Activated naive CD4-positive, alpha-beta T cell treated with anti-CD3 and anti-CD28 coated beads for 36 hours (primary cell): ENCODE results near the gene PWWP2B. TPM values are rescaled to one million over a fixed set of nuclear protein-coding genes. Genes with fewer than 3 reads are reported as not detected.
"Not testable (repeated sequence)": the region's sequence is repeated elsewhere in the genome, so short reads cannot be mapped to it uniquely, and the experiment has no call there.

Experiments
- CTCF ChIA-PET: fragments of 350-600 bp; sonication (Branson Sonifier 250); formaldehyde crosslinking; loops from one replicate; lab custom pipeline; 2021; ENCODE audit warnings: antibody characterized with exemption; lab: Charles Lee
- DNase-seq: peaks from one replicate; pipeline ENCODE4 v3.0.0-alpha.2; 2020
- H3K27ac Mint-ChIP-seq: one replicate; pipeline ENCODE4 v1.8.0; 2021; ENCODE audit warnings: mild to moderate bottlenecking, mixed read lengths
- H3K27me3 Mint-ChIP-seq: one replicate; pipeline ENCODE4 v1.8.0; 2021; ENCODE audit warnings: low read depth, mixed read lengths
- H3K36me3 Mint-ChIP-seq: one replicate; pipeline ENCODE4 v1.8.0; 2021; ENCODE audit warnings: low read depth, mixed read lengths
- H3K4me1 Mint-ChIP-seq: one replicate; pipeline ENCODE4 v1.8.0; 2021; ENCODE audit warnings: low read depth, mixed read lengths
- H3K4me3 Mint-ChIP-seq: one replicate; pipeline ENCODE4 v1.8.0; 2021; ENCODE audit warnings: mild to moderate bottlenecking, moderate library complexity, mixed read lengths
- H3K9me3 Mint-ChIP-seq: one replicate; pipeline ENCODE4 v1.8.0; 2021; ENCODE audit warnings: mixed read lengths
- intact Hi-C: fragments of 100-400 bp; cut with micrococcal nuclease; formaldehyde crosslinking; loops from one replicate; pipeline ENCODE4 v1.15.1; 2023
- total RNA-seq, 2 experiments: library from RNA; stranded (reverse); gene quantifications; one replicate each; pipeline ENCODE4 v1.2.3, GENCODE V29; 2021

Gene PWWP2B
- total RNA-seq, result 1 to 10 TPM; 1.5 to 2.2 TPM

DNA sequence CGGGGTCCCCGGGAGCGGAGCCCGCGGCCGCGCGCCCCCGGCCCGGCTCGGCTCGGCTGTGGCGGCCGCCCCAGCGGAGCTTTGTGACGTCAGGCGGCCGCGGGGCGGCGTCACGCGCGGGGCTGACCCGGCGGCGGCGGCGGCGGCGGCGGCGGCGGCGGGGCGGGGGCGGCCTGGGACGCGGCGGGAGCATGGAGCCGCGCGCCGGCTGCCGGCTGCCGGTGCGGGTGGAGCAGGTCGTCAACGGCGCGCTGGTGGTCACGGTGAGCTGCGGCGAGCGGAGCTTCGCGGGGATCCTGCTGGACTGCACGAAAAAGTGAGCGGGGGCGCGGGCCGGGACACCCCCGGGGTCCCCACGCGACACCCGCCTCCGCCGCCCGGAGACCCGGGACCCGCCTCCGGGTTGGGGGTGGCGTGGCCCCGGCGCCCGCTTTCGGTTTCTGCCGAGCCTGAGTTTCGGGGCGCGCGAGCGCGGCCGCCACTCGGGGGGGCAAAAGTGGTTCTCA is at the start of gene PWWP2B:
PWWP2B (plus strand) TSS at position 165 of the 506 bp plus-strand sequence; CDS start at position 192, 27 bp downstream.
- Mint-ChIP-seq H3K9me3 (peaks cover 5% of the 10 kb centered on the region), H3K4me1 (peaks cover 13% of the 10 kb centered on the region), H3K27ac (peak within 1 kb of the TSS; percentile 46), H3K27me3 (no peaks in the 10 kb centered on the region), H3K4me3 (peak within 1 kb of the TSS; percentile 78), H3K36me3 (no peaks in the 10 kb centered on the region)
- DNase-seq, result peak; percentile 53
- intact Hi-C loops, result loop anchor here (1.0 to 5.0 kb wide), 4 partner anchors 50 to 565 kb away; partner anchors contain the start of gene INPP5A
- CTCF ChIA-PET, result no interaction called here

DNA sequence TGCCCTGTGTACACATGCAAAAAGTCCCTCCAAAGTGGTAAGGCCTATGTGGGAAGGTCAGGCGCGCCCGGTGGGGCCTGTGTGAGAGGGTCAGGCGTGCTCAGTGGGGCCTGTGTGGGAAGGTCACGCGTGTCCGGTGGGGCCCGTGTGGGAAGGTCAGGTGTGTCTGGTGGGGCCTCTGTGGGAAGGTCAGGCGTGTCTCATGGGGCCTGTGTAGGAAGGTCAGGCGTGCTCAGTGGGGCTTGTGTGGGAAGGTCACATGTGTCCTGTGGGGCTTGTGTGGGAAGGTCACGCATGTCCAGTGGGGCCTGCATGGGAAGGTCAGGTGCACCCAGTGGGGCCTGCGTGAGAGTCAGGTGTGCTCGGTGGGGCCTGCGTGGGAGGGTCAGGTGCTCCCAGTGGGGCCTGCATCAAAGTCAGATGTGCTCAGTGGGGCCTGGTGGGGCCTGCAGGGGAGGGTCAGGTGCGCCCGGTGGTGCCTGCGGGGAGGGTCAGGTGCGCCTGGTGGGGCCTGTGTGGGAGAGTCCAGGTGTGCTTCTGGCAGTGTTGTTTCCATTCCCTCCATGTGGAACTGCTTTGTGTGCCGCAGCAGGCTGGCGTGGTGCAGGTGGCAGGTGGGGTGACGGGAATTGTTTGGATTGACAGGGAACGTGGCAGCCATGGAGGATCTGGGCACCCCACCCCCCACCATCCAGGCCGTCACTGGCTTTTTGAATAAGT is 49.6 kb upstream of the PWWP2B start:
- no peak for DNase-seq
- H3K27ac Mint-ChIP-seq, result no peak overlapping the region
- no peaks in the 10 kb centered on the region for H3K4me1 Mint-ChIP-seq
- intact Hi-C loops, result no loop called here
- H3K9me3 Mint-ChIP-seq, result no peaks in the 10 kb centered on the region
- H3K36me3 Mint-ChIP-seq, result peaks cover 4% of the 10 kb centered on the region
- CTCF ChIA-PET, result no interaction called here
- H3K4me3 Mint-ChIP-seq, result no peak overlapping the region
- H3K27me3 Mint-ChIP-seq, result no peaks in the 10 kb centered on the region

DNA sequence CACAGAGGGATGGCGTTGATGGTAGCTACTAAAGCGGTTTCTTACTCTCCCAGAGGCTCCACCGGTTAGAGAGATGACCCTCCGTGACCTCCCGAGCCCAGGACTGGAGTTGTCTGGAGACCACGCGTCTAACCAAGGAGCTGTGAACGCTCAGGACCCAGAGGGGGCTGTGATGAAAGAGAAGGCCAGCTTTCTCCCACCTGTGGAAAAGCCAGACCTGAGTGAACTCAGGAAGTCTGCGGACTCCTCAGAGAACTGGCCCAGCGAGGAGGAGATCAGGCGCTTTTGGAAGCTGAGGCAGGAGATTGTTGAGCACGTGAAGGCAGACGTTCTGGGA is 49.1 kb upstream of the PWWP2B start:
- CTCF ChIA-PET, result interaction anchor here (0.7 to 0.8 kb wide), 2 partner anchors 13 to 214 kb away, joined by 3 read pairs; no protein-coding TSS in a partner anchor
- Mint-ChIP-seq H3K9me3 (no peaks in the 10 kb centered on the region), H3K27ac (no peak overlapping the region), H3K4me3 (no peak overlapping the region), H3K27me3 (no peaks in the 10 kb centered on the region), H3K4me1 (no peaks in the 10 kb centered on the region), H3K36me3 (peaks cover 1% of the 10 kb centered on the region)
- intact Hi-C loops, result no loop called here
- DNase-seq, result no peak

DNA sequence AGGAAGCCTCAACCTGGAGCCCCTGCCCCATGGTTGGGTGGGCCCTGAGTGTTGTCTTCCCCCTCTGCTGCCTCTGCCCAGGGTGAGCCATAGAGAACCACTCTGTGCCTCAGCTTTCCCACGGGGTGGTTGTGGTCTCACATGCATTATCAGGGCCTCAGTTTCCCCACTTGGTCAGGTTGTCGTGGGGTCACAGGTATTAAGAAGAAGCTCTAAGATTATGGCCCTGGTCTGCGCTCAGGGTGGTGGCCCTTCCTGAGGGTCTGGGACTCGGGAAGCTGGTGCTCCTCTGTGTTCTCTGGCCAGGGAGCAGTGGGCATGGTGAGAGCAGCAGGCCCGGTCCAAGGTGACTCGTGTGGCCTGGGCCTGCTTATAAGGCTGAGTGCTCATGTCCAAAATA is 47.2 kb upstream of the PWWP2B start:
- CTCF ChIA-PET, result interaction anchor here (0.9 kb wide), 1 partner anchor 11 kb away, joined by 4 read pairs; no protein-coding TSS in a partner anchor
- Mint-ChIP-seq H3K4me1 (peaks cover 3% of the 10 kb centered on the region), H3K27ac (no peak overlapping the region), H3K27me3 (no peaks in the 10 kb centered on the region), H3K9me3 (no peaks in the 10 kb centered on the region), H3K36me3 (no peaks in the 10 kb centered on the region), H3K4me3 (no peak overlapping the region)
- no peak for DNase-seq
- intact Hi-C loops, result loop anchor here (5.0 kb wide), 1 partner anchor 42 kb away; the partner anchor contains the start of gene STK32C

DNA sequence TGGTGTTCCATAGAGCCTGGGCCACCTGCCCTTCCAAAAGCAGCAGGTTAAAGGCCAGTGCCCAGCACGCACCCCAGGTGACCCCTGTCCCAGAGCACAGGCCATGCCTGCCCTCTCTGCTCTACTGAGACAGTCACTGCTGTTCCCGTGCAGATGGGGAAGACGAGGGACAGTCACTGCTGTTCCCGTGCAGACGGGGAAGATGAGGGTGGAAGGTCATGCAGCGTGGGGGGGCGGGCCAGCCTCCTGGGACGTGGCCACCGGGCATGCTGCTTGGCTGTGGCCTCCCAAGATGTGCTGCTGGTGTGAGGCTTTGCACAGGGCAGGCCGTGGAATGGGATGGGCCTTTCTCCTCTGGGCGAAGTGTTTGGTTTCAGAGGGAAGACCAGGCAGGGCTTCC is 46.6 kb upstream of the PWWP2B start:
- no peaks in the 10 kb centered on the region for H3K36me3 Mint-ChIP-seq

DNA sequence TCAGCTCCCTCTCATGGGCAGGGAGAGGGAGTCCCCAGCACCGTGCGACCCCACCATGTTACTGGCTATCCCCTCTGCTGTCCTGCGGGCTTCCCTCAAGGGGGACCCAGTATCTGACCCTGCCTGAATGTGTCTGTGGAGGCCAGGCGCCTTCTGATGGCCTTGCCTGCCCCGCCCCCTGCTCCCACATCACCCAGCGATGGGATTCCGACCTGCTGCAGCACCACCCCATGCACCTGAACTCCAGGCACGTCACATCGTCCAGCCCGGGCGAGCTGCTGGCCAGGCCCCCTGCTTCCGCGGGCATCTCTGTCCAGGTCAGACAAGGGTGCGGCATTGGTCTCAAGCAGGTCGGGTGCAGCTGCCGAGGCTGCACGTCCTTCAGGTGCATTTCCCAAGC is 46.1 kb upstream of the PWWP2B start:
- CTCF ChIA-PET, result interaction anchor here (0.7 to 0.9 kb wide), 2 partner anchors 10 to 74 kb away, joined by 3 to 6 read pairs; no protein-coding TSS in a partner anchor
- no peak for DNase-seq
- intact Hi-C loops, result loop anchor here (5.0 kb wide), 1 partner anchor 44 kb away; the partner anchor contains the start of gene STK32C
- Mint-ChIP-seq H3K36me3 (no peaks in the 10 kb centered on the region), H3K4me3 (no peak overlapping the region), H3K27ac (no peak overlapping the region), H3K4me1 (peaks cover 3% of the 10 kb centered on the region), H3K9me3 (no peaks in the 10 kb centered on the region), H3K27me3 (no peaks in the 10 kb centered on the region)

More for the DNA sequence above, 46.6 kb upstream of the PWWP2B start:
- Mint-ChIP-seq H3K27me3 (no peaks in the 10 kb centered on the region), H3K4me3 (no peak overlapping the region), H3K4me1 (peaks cover 3% of the 10 kb centered on the region), H3K27ac (no peak overlapping the region), H3K9me3 (no peaks in the 10 kb centered on the region)
- CTCF ChIA-PET, result interaction anchor here (0.9 kb wide), 2 partner anchors 11 kb away, joined by 4 to 6 read pairs; no protein-coding TSS in a partner anchor
- intact Hi-C loops, result loop anchor here (5.0 kb wide), 1 partner anchor 43 kb away; the partner anchor contains the start of gene STK32C
- no peak for DNase-seq

DNA sequence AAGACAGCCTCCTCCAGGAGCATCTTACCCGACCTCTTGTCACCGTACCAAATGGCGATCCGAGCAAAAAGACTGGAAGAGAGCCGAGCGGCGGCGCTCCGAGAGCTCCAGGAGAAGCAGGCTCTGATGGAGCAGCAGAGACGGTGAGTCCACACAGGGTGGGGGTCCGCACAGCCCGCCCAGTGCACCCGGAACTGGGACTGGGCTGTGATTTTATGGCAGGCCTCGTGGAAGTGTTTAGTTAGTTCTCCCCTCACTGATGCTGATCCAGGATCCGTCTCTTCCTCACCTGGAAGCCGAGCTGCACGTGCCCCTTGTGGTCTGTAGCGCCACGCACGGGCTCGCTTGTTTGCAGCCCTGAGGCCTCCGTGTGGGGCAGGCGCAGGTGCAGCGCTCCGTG is 45.4 kb upstream of the PWWP2B start:
- no peaks in the 10 kb centered on the region for H3K36me3 Mint-ChIP-seq
- no peak overlapping the region for H3K27ac Mint-ChIP-seq
- H3K4me3 Mint-ChIP-seq, result no peak overlapping the region
- CTCF ChIA-PET, result interaction anchor here (0.7 to 0.9 kb wide), 3 partner anchors 10 to 127 kb away, joined by 3 to 6 read pairs (median 3); no protein-coding TSS in a partner anchor
- no peaks in the 10 kb centered on the region for H3K9me3 Mint-ChIP-seq
- peaks cover 3% of the 10 kb centered on the region for H3K4me1 Mint-ChIP-seq
- H3K27me3 Mint-ChIP-seq, result no peaks in the 10 kb centered on the region
- no peak for DNase-seq
- intact Hi-C loops, result loop anchor here (1.0 to 5.0 kb wide), 2 partner anchors 44 to 128 kb away; partner anchors contain the start of gene STK32C

DNA sequence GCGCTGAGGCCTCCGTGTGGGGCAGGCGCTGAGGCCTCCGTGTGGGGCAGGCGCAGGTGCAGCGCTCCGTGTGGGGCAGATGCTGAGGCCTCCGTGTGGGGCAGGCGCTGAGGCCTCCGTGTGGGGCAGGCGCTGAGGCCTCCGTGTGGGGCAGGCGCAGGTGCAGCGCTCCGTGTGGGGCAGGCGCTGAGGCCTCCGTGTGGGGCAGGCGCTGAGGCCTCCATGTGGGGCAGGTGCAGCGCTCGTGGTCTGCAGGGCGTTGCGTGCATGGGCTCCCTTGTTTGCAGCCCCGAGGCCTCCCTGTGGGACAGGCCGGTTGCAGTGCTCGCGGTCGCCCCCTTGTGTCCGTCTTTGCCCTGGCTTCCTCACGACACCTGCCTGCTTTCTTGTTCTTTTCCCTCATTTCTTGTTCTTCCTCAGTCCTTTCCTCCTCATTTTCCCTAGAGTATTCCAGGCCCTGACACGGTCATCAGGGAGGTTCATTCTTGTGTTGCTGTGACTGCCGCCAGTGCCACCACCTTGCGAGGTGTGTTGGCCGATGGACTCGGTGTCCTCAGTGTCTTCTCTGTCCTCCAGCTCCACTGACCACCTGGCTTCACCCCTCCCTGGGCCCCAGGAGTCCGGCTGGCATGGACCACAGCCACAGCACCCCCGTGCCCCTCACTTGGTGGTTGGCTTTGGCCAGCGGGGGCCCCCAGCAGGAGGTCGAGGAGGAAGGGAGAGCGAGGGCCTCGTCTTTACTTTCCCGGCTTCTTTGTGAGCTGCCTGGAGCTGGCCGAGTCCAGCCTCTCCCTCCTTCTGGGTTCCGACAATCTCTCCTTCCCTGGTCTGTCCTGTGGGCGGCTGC is 44.3 kb upstream of the PWWP2B start:
- DNase-seq, result peak; percentile 86

DNA sequence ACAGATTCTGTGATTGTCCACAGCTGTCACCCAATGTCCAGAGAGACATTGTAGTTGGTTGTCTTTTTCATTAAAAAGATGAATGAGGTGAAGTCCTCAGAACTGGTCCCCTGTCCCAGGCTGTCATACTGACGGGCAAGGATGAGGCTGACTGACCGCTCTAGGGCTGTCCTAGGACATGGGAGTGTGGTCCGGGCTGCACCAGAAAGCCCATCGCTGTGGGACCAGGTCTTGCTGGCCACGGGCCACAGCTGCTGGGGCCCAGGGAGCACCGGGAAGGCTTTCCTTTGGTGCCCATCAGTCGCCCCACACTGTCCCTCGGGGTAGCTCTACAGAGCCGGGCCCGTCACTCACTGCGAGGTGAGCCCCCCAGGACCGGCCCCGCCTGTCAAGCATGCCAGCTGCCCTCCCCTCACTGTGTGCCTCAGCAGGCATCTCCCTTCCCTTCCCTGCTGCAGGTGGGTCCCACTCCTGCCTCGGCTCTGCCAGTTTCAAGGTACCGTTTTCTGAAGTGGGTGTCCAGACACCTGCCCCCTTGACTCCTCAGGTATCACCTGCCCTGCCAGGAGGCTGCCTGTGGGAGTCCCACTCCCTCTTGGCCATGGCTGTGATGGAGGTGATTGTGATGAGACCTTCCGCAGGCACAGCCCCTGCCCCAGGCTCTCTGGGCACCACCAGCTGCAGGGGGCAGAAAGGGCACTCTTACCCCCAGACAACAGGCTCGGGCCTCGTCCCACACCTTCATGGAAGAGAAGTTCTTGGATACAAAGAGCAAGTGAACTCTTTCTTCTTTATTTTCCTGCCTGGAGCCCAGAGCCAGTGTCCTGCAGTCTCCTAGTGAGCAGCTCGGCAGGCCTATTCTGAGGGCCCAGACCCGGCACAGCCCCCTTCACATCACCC is 43.3 kb upstream of the PWWP2B start:
- CTCF ChIA-PET, result interaction anchor here (1.1 to 2.1 kb wide), 3 partner anchors 9 to 141 kb away, joined by 3 to 10 read pairs (median 3); no protein-coding TSS in a partner anchor
- Mint-ChIP-seq H3K4me1 (peaks cover 3% of the 10 kb centered on the region), H3K9me3 (no peaks in the 10 kb centered on the region), H3K36me3 (no peaks in the 10 kb centered on the region), H3K27ac (no peak overlapping the region), H3K4me3 (no peak overlapping the region), H3K27me3 (no peaks in the 10 kb centered on the region)
- intact Hi-C loops, result loop anchor here (5.0 kb wide), 1 partner anchor 46 kb away; the partner anchor contains the start of gene STK32C
- no peak for DNase-seq

More for the DNA sequence above, 44.3 kb upstream of the PWWP2B start:
- H3K36me3 Mint-ChIP-seq, H3K9me3 Mint-ChIP-seq, H3K4me1 Mint-ChIP-seq, H3K27me3 Mint-ChIP-seq, H3K4me3 Mint-ChIP-seq, H3K27ac Mint-ChIP-seq: not testable (repeated sequence)
- CTCF ChIA-PET, result interaction anchor here (1.1 to 2.1 kb wide), 3 partner anchors 10 to 140 kb away, joined by 3 to 10 read pairs (median 3); no protein-coding TSS in a partner anchor
- intact Hi-C loops, result loop anchor here (1.0 to 5.0 kb wide), 2 partner anchors 45 to 129 kb away; partner anchors contain the start of gene STK32C

DNA sequence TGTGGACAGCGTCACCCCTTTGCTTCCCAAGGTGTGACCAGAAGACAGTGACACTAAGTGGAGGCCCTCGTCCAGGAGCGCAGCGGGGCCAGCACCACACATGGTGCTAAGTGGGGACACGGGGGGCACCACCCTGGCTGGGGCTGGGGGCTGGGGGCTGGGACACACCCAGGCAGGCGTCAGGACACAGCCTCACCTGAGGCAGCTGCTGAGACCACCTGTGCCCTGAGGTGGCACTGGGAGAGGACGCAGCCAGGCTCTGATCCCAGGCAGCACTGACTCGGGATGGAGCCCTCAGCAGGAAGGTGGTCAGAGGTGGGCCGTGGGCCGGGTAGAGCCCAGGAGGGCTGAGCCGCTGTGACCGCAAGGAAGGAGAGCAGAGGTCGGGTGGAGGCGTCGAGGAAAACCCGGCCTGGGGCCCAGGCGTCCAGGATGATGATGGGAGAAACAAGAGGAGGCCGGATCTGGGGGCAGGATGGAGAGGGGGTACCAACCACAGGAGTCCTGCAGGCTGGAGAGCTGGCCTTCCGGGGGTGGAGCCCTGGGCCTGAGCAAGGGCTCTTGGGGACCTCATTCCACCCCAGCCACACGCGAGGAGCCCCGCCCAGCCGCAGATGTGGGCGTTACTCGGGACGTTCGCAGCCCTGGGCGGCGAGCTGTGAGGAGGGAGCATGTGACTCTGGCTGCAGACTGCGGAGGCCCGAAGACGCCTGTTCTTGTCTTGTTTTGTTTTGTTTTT is 42.5 kb upstream of the PWWP2B start:
- peaks cover 3% of the 10 kb centered on the region for H3K4me1 Mint-ChIP-seq
- intact Hi-C loops, result loop anchor here (5.0 kb wide), 1 partner anchor 47 kb away; the partner anchor contains the start of gene STK32C
- H3K27ac Mint-ChIP-seq, result no peak overlapping the region
- CTCF ChIA-PET, result interaction anchor here (0.6 to 2.1 kb wide), 3 partner anchors 15 to 373 kb away, joined by 3 to 10 read pairs (median 4); no protein-coding TSS in a partner anchor
- no peak for DNase-seq
- no peak overlapping the region for H3K4me3 Mint-ChIP-seq
- H3K9me3 Mint-ChIP-seq, result no peaks in the 10 kb centered on the region
- no peaks in the 10 kb centered on the region for H3K36me3 Mint-ChIP-seq
- no peaks in the 10 kb centered on the region for H3K27me3 Mint-ChIP-seq
